Amygdala (tissue), 56 donors: ENCODE data around the gene LRRC15.

ENCODE experiments used
- DNase-seq, 56 donors: peaks; one replicate each; lab custom pipeline; 2025; lab: John Stamatoyannopoulos, UW

The LRRC15 gene

DNA sequence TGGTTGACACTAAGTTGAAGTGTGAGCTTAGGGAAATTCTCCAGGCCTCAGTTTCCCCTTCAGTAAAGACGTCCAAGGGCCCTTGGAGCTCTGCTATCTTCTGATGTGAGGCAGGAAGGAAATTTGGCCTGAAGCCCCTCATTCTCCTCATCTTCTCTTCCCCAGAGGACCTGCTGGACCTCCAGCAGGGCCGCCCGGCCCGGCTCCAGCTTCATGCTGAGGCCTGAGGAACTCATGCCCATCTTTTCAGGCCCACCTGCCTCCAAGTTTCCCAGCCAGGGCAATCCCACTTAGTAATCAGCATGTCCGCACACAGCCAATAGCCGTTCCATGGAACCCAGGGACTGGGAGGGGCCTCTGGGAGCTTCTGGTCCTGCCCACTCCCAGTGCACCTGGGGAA, 4.0 kb downstream of the LRRC15 start:
- DNase-seq: no peak

DNA sequence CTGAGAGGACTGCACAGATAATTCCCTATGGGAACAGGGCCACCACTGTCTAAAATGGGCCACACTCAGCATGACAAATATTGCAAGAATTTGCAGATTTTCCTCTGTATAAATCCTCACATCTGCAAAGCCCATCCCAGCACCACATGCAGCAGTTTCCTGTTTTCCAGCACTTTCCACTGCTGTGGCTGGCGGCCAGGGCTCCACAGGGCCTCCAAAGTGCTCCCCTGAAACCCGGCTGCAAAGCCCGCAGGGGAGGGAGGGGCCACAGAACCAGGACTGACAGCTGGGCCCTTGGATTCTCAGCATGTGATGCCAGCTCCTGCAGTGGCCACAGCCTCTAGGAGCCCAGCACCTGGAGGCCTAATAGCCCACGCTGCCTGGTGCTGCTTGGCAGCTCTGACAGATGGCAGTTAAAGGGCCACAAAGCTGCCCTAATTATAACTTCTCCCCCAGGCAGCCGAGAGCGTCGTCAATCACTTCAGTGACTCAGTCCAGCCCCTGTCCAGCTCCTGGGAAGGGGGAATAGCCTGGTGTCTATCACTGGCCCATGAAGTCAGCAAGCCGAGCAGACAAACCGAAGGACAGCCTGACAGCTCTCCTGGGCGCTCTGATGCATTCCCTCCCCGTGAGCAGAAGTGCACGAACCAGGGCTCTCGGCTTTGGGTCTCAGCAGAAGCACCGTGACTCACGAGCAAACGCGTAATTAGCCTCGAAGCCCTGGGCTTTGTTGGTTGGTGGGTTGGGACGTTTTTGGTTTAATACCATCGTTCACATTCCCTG, 4.7 kb downstream of the LRRC15 start:
- DNase-seq: peak in 12 of 56 donors; percentile 2 to 75 (median 14)

DNA sequence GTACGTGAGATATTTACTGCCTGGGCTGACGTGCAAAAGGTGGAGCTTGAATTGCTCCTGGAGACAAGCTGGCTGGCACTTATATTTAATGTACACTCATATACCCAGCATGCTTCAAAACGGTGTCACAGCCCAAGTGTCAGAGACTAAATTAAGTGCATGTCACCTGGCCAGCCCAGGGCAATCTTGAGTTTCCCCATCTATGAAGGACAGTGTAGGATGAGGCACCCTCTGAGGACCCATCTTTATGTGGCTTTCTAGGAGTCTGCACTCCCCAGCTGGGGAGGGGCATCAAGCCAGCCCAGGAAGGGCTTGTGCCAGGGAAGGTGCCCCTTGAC, 5.3 kb downstream of the LRRC15 start:
- DNase-seq: no peak

DNA sequence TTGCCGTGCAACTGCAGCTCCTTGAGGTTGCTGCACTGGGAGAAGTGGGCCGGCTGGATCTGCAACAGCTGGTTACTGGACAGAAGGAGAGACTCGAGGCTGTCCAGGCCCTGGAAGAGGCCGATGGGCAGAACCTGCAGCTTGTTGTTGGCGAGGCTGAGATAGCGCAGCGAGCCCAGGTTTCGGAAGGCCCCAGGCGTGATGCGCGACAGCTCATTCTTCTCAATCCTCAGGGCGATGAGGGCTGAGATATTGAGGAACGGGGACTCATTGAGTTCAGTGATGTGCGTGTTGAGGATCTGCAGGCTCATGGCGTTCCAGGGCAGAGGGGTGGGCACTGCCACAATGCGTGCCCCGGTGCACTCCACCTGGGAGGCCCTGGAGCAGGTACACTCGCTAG, 9.0 kb downstream of the LRRC15 start:
- DNase-seq: no peak

DNA sequence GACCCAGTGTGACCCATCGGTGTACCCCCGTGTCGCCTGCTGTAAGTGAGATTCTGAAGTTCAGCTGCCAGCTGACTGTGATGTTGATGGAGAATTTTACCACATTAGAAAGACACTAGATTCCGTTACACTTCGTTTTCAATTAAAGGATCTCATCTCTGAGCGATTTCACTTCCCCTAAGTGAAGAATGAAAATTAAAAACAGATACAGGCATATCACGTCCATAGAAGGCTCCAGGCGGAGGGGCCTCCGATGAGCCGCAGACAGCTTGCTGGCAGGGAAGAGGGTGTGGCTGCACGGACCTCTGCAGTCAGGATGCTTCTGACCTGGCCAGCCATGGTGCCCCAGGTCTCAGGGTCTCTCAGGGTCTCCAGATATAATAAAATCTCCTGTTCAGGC, 11.9 kb downstream of the LRRC15 start:
- no peak for DNase-seq

DNA sequence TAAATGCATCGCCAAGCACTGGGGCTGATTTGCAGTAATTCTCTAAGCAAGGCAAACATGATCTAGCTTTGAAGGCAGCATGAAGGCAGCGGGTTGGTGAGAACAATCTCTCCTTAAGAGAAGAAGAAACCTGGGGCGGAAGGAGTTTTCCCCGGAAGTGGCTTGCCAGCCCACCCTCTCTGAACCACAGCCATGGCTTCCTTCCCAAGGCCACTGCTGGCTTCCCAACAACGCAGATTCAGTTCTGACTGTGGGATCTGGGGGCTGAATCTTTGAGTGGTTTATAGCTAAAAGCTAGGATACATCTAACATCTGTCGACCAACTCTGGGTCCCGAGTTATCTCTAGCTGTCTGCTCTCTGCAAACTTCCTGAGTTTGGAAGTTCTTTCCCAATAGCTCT, 14.2 kb downstream of the LRRC15 start:
- no peak for DNase-seq

DNA sequence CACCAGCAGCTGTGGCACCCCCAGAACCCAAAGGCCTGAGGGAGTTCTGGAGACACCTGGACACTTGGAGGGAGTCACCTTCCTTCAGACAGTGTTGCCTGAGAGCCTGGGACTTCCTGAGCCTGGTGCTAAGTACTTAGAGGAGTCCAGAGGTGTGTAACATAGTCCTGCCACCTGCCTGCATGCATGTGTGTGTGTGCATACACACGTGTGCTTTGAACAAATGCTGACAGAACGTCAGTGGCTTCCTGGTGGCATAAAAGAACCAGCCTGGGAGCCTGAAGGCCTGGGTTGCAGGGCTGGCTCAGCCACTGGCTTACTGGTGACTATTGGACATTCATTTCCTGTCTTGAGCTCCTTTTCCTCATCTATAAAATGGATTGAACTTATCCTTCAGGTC, 15.2 kb downstream of the LRRC15 start:
- DNase-seq: no peak

DNA sequence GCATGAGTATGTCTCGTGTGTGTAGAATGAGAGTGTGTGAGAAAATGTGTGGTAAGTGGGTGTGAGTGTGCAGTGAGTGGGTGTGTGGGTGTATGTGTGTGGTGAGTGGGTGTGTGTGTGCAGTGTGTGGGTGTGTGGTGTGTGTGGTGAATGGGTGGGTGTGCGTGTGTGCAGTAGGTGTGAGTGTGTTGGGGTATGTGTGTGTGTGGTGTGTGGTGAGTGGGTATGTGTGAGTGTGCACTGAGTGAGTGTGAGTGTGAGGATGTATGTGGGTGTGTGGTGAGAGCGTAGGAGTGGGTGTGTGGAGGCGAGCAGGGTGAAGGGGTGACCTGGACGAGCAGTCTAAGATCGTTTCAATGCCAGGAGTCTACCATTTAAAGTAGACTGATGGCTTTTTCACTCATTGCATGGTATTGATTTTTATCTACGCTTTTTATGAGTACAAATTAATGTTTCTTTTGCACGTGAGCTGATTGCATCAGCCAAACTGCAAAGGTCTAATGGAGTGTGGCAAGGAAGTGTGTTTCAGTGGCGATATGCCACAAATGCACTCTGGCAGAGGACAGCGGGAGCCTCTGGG, 16.8 kb downstream of the LRRC15 start:
- no peak for DNase-seq

DNA sequence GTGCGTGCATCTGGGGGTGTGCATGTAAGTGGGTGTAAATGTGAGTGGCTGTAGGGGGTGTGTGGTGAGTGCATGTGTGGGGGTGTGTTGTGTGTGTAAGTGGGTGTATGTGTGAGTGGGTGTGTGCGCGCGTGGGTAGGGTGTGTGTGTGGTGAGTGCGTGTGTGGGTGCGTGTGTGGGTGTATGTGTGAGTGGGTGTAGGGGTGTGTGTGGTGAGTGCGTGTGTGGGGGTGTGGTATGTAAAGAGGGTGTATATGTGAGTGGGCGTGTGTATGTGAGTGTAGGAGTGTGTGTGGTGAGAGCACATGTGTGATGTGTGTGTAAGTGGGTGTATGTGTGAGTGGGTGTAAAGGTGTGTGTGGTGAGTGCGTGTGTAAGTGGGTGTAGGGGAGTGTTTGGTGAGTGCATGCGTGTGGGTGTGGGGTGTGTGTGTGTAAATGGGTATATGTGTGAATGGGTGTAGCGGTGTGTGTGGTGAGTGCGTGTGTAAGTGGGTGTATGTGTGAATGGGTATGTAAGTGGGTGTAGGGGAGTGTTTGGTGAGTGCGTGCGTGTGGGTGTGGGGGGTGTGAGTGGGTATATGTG, 17.5 kb downstream of the LRRC15 start:
- peak in 2 of 56 donors; percentile 29 to 30 for DNase-seq

DNA sequence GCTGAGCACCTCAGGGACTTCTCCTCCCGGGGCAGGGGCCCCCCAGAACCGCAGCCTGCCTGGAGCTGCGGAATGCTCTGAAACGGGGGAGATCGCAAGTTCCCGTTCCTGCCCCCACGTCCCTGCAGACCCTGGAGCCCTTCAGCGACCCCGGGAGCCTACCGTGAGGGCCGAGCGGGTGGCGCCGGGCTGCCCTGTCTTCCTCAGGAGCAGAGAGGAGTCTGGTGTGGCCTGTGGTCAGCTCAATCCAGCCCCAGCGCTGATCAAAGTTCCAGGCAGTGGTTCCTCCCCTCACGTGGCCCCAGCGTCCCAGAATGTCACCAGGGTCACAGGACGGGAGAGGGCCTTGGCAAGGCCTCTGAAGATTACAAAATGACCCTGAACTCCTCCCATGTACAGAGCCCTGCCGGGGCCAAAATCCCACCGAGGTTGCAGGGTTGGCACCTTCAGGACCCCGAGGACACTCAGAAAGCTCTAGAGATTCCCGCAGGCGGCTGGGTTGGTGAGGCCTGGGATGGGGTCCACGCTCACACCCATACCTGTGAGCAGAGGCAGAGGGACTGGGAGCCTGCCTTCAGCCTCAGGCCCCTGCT, 18.4 kb downstream of the LRRC15 start, which contains the start of gene CPN2:
TSS of gene CPN2 (minus strand) at position 249 of the 593 bp plus-strand sequence. CDS start 8,626 bp downstream, outside the sequence.
- no peak for DNase-seq

DNA sequence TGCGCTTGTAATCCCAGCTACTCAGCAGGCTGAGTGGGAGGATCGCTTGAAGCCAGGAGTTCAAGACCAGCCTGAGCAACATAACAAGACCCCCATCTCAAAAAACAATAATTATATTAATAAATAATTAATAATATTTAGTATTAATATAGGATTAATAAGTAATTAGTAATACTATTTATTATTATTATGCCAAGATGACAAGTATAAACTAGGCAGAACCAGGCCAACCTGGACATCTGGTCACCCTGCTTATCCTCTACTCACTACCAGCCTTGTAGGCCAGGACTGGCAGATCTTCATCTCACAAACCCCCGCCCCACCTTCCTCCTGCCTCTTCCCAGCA, 18.8 kb downstream of the LRRC15 start:
- no peak for DNase-seq

DNA sequence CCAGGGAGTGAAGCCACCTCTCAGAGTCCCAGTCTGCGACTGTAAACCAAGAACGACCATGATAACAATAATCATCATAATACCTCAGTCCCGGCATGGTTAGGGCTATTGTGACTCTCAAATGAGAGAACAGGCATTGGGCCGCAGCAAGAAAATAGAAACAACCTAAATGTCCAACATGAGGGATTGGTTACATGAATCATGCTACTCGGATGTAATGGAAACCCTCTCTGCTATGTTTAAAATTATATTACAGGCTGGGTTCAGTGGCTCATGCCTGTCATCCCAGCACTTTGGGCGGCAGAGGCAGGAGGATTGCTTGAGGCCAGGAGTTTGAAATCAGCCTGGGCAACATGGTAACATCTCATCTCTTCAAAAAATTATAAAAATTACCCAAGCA, 21.2 kb downstream of the LRRC15 start:
- no peak for DNase-seq

DNA sequence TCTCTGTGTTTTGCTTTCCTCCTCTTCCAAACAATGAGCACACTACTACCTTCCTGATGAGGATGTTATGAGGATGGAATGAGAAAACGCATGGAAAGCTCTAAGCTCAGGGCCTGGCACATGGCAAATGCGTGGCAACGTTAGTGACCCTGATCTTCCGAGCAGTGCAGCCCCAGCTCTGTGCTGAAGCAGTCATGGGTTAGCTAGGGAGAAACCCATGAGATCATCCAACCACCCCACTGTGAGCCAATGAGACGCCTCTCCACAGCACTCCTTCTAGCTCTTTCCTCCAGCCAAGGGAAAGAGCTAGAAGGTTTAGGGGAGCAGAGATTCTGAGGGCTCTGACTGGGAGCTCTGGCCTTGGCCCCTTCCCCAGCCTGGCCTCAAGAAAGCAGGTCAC, 22.9 kb downstream of the LRRC15 start:
- DNase-seq: no peak

DNA sequence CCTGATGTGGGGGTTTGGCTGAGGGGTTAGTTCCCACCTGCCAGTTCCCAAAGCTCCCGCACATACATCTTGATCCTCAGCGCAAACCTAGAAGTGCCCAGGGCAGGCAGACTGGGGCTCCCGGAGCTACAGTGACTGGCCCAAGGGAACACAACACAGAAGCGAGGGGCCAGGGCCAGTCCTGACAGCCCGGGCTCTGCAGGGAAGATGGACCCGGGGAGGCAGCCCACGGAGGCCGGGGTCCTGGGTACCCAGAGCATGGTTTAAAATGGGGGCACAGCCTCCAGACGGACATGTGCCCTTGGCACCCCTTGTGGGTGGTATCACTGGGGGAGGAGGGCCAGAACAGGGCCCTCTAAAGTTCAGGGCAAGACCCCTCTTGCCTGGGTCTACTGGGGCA, 23.5 kb downstream of the LRRC15 start:
- no peak for DNase-seq

DNA sequence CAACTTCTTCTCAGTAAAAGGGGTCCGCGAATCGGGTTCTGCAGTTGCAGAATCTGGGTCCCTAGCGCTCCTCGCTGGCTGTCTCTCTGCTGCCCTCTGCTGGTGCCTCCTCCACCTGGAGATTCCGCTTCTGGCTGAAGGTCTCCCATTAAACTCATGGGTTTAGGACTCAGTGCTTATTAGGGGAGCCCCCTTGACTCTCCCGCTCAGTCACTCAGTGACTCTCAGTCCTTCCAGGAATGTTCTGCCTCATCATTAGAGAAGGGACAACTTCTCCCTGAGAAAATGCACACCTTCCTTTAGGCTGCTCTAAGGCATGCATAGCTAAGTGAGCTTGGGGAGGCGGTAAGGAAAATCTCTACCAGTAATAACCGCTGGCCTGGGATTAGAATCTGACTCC, 25.5 kb downstream of the LRRC15 start:
- peak in 49 of 56 donors; percentile 2 to 83 (median 30) for DNase-seq

DNA sequence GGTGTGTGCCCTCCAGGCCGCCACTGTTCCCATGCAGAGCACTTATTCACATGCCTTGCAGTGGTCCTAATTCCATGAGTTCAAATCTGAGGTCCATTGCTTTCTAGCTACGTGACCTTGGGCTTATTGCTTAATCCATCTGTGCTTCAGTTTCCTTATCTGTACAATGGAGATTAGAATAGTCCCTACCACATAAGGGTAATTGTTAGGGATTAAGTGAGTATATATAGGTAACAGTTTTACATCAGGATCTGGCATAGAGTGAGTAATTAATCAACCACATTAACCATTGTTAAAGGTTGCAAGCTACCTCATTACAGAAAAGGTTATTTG, 26.0 kb downstream of the LRRC15 start:
- DNase-seq: no peak

DNA sequence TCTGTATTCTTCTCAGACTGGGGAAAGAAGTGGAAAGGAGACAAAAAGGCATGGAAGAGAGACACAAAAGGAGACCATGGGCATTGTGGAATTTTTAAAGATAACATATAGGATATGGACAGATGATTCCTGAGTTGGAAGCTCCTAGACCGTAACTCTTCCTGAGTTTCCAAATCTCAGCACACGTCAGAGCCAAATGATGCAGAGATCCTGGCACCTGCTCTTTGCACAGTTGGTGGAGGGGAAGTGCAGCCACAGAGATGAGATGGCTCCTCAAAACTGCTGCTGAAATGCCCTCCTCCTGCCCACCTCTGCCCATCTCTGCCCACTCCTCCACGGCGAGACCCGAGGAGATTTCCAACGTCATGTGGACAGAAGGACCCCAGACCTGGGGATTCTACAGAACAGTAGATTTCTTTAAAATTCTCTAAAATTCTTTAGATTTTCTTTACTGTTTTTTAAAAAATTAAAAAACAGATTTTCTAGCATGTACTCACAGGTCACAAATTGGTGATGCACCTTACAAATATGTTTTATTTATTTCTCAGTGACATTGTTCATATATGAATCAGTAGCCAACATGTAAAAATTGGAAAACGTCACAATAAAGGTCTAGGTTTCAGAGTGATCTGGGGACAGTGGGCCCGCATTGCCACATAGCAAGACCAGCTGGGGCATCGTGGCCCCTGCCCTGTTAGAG, 26.5 kb downstream of the LRRC15 start:
- no peak for DNase-seq

DNA sequence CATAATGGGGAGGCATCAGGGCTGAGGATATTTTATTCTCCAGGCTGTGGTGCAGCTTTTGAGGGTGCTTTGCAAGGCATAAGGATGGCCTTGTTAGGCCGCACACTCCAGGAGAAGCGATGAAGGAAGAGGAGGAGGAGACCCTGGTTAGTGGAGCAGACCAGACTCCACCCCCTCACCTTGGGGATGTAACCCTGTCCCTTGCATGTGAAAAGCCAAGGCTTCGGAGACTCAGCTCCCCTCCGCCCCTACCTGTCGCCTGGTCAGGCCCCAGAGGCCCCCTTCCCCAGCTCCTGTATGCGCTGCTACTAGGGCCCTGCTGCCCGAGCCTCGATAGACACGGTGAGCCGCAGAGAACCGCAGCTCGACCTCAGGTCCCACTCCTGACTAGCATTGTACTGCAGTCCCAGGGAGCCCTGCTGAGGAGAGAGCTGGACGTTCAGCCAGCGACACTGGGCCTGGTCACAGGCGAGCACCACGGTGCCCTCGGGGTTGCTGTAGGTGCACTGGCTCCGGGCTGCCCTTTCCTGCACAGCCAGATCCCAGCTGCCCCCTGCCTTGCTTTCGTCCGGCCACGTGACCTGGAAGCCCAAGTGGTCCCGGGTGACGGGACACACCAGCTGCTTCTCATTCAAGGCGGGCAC, 28.7 kb downstream of the LRRC15 start:
- DNase-seq: no peak

DNA sequence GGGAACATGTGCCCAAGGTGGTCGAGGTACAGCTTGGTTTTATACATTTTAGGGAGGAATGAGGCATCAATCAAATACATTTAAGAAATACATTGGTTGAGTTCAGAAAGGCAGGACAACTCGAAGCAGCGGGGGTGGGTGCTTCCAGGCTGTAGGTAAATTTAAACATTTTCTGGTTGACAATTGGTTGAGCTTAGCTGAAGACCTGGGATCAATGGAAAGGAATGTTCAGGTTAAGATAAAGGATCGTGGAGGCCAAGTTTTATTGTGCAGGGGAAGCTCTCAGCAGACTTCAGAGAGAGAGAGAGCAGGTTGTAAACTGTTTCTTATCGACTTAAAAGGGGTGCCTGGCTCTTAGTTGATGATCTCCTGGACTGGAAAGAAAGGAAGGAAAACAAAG, 29.7 kb downstream of the LRRC15 start:
- DNase-seq: no peak

DNA sequence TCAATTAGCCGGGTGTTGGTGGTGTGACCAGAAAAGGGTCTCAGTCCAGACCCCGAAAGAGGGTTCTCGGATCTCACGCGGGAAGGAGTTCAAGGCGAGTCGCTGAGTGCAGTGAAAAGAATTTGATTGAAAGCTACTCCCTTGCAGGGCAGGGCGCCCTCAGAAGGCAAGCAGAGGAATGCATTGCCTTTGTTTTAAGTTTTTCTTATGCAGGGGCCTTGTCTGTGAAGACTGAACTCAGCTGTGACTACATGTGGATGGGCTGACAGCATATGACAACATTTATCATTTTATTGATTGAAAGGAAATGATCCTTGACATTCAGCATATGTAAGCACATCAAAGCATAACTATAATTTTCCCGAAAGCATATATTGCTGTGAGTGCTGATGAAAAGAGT, 30.2 kb downstream of the LRRC15 start:
- no peak for DNase-seq
